IMR-90 (cell line): ENCODE data around the gene BCL11B. TPM values are rescaled to one million over a fixed set of nuclear protein-coding genes. Genes with fewer than 3 reads are reported as not detected.

Experiments
- ATAC-seq: fragments of 200-7000 bp; cut with Tn5 transposase; 2 replicates; pipeline ENCODE4 v1.9.1; 2020; ENCODE audit warnings: low read depth, mild to moderate bottlenecking, moderate library complexity
- BruUV-seq: library from RNA; stranded (reverse); fragments of 400-500 nt; replicated peaks from 2 replicates; lab custom pipeline; 2021; lab: Mats Ljungman, UMichigan
- CTCF ChIA-PET: fragments of 300-600 bp; formaldehyde crosslinking; extraction: SDS; loops from one replicate; lab custom pipeline; 2021; ENCODE audit warnings: antibody characterized with exemption; lab: Yijun Ruan, JAX
- POLR2A ChIA-PET: fragments of 300-600 bp; sonication (Branson Sonifier 250); formaldehyde crosslinking; loops from one replicate; lab custom pipeline; 2022; ENCODE audit warnings: antibody characterized with exemption; ENCODE audit not compliant: unreplicated experiment; lab: Charles Lee
- DNase-seq: peaks from one replicate; pipeline ENCODE4 v3.0.0; 2013
- H2AFZ ChIP-seq: replicated peaks from 2 replicates; pipeline ENCODE3; 2013; ENCODE audit warnings: low read length, mild to moderate bottlenecking; ENCODE audit not compliant: poor library complexity
- H2AK5ac ChIP-seq: 2 replicates; pipeline ENCODE4 v1.6.1; 2013; ENCODE audit warnings: low read depth, low read length, inconsistent platforms
- H2AK9ac ChIP-seq: replicated peaks from 2 replicates; pipeline ENCODE3; 2013; ENCODE audit warnings: mild to moderate bottlenecking, low read depth, low read length, moderate library complexity; ENCODE audit not compliant: poor library complexity
- H2BK120ac ChIP-seq: 2 replicates; pipeline ENCODE4 v1.6.1; 2013; ENCODE audit warnings: low read depth, low read length, inconsistent platforms
- H2BK15ac ChIP-seq: 3 replicates; pipeline ENCODE4 v1.6.1; 2013; ENCODE audit warnings: low read depth, low read length, inconsistent platforms
- H2BK20ac ChIP-seq: 2 replicates; pipeline ENCODE4 v1.6.1; 2013; ENCODE audit warnings: low read depth, mild to moderate bottlenecking, inconsistent platforms, low read length, moderate library complexity
- H2BK5ac ChIP-seq: 2 replicates; pipeline ENCODE4 v1.6.1; 2013; ENCODE audit warnings: mild to moderate bottlenecking, low read depth, low read length, inconsistent platforms; ENCODE audit not compliant: poor library complexity, severe bottlenecking
- H3K14ac ChIP-seq: replicated peaks from 2 replicates; pipeline ENCODE4 v1.6.1; 2013; ENCODE audit warnings: low read depth, low read length, inconsistent platforms
- H3K18ac ChIP-seq: 2 replicates; pipeline ENCODE4 v1.6.1; 2013; ENCODE audit warnings: low read depth, low read length, control low read depth
- H3K23ac ChIP-seq: 2 replicates; pipeline ENCODE4 v1.6.1; 2013; ENCODE audit warnings: low read depth, low read length, inconsistent platforms
- H3K27ac ChIP-seq: 2 replicates; pipeline ENCODE4 v1.5.1; 2013; ENCODE audit warnings: mild to moderate bottlenecking, control low read depth, low read length; ENCODE audit not compliant: insufficient read depth
- H3K27me3 ChIP-seq: 2 replicates; pipeline ENCODE4 v1.6.1; 2013; ENCODE audit warnings: low read length; ENCODE audit not compliant: control insufficient read depth, insufficient read depth
- H3K36me3 ChIP-seq: 2 replicates; pipeline ENCODE4 v1.6.1; 2013; ENCODE audit warnings: low read length, mixed read lengths; ENCODE audit not compliant: control insufficient read depth, insufficient read depth
- H3K4ac ChIP-seq: 2 replicates; pipeline ENCODE4 v1.6.1; 2013; ENCODE audit warnings: low read depth, low read length, inconsistent platforms
- H3K4me1 ChIP-seq: 2 replicates; pipeline ENCODE4 v1.6.1; 2013; ENCODE audit warnings: low read length, mixed read lengths; ENCODE audit not compliant: control insufficient read depth, insufficient read depth
- H3K4me2 ChIP-seq: 2 replicates; pipeline ENCODE4 v1.6.1; 2013; ENCODE audit warnings: low read depth, mild to moderate bottlenecking, control low read depth, low read length, moderate library complexity
- H3K4me3 ChIP-seq: 2 replicates; pipeline ENCODE4 v1.5.1; 2013; ENCODE audit warnings: low read depth, mild to moderate bottlenecking, control low read depth, low read length, moderate library complexity; ENCODE audit not compliant: insufficient read depth
- H3K56ac ChIP-seq: 2 replicates; pipeline ENCODE4 v1.6.1; 2013; ENCODE audit warnings: low read length, inconsistent platforms; ENCODE audit not compliant: insufficient read depth; ENCODE audit errors: extremely low read depth
- H3K79me1 ChIP-seq, 2 experiments: 2 replicates each; pipeline ENCODE4 v1.6.1; 2013; ENCODE audit warnings: low read length in 2 of 2, inconsistent platforms in 1 of 2, low read depth in 1 of 2
- H3K9ac ChIP-seq: 2 replicates; pipeline ENCODE4 v1.6.1; 2013; ENCODE audit warnings: low read depth, low read length, control low read depth
- H3K9me1 ChIP-seq: 2 replicates; pipeline ENCODE4 v1.6.1; 2013; ENCODE audit warnings: low read length, inconsistent platforms; ENCODE audit not compliant: insufficient read depth
- H3K9me3 ChIP-seq: 2 replicates; pipeline ENCODE4 v1.6.1; 2013; ENCODE audit warnings: low read length; ENCODE audit not compliant: control insufficient read depth, insufficient read depth
- H4K20me1 ChIP-seq: 2 replicates; pipeline ENCODE4 v1.6.1; 2013; ENCODE audit warnings: low read length, inconsistent platforms; ENCODE audit not compliant: insufficient read depth
- H4K5ac ChIP-seq: 2 replicates; pipeline ENCODE4 v1.6.1; 2013; ENCODE audit warnings: mild to moderate bottlenecking, low read depth, low read length, control low read depth
- H4K8ac ChIP-seq, 2 experiments: 2 replicates each; pipeline ENCODE4 v1.6.1; 2013; ENCODE audit warnings: low read depth in 2 of 2, low read length in 2 of 2, control low read depth in 1 of 2, inconsistent platforms in 1 of 2
- H4K91ac ChIP-seq: 2 replicates; pipeline ENCODE4 v1.6.1; 2013; ENCODE audit warnings: low read depth, low read length, inconsistent platforms; ENCODE audit not compliant: insufficient read depth
- BHLHE40 ChIP-seq: fragments of 150-350 bp; IDR thresholded peaks from 2 replicates; pipeline ENCODE4 v1.6.1; 2016; ENCODE audit warnings: mild to moderate bottlenecking, low read depth, low read length
- CEBPB ChIP-seq: IDR thresholded peaks from 2 replicates; pipeline ENCODE4 v1.6.1; 2012; ENCODE audit warnings: low read depth, low read length, improper control_type of control experiment
- CHD1 ChIP-seq: IDR thresholded peaks from 2 replicates; pipeline ENCODE4 v1.6.1; 2012; ENCODE audit warnings: low read depth, low read length, improper control_type of control experiment
- FOS ChIP-seq: fragments of 150-350 bp; IDR thresholded peaks from 2 replicates; pipeline ENCODE4 v1.6.1; 2016; ENCODE audit warnings: low read depth, low read length
- MAFK ChIP-seq: IDR thresholded peaks from 2 replicates; pipeline ENCODE4 v1.6.1; 2012; ENCODE audit warnings: low read depth, low read length, improper control_type of control experiment
- MAZ ChIP-seq: IDR thresholded peaks from 2 replicates; pipeline ENCODE4 v1.6.1; 2012; ENCODE audit warnings: low read depth, mild to moderate bottlenecking, low read length, improper control_type of control experiment, moderate library complexity, borderline replicate concordance
- MXI1 ChIP-seq: IDR thresholded peaks from 2 replicates; pipeline ENCODE4 v1.6.1; 2012; ENCODE audit warnings: low read depth, mild to moderate bottlenecking, low read length, moderate library complexity, borderline replicate concordance
- NFE2L2 ChIP-seq: fragments of 150-350 bp; IDR thresholded peaks from 2 replicates; pipeline ENCODE4 v1.6.1; 2016; ENCODE audit warnings: low read depth, mild to moderate bottlenecking, low read length
- POLR2A ChIP-seq: IDR thresholded peaks from 2 replicates; pipeline ENCODE4 v1.6.1; 2012; ENCODE audit warnings: mild to moderate bottlenecking, low read depth, low read length
- RAD21 ChIP-seq: IDR thresholded peaks from 2 replicates; pipeline ENCODE4 v1.6.1; 2012; ENCODE audit warnings: low read length, improper control_type of control experiment
- RCOR1 ChIP-seq: IDR thresholded peaks from 2 replicates; pipeline ENCODE4 v1.6.1; 2012; ENCODE audit warnings: mild to moderate bottlenecking, low read length, improper control_type of control experiment; ENCODE audit not compliant: insufficient replicate concordance
- RFX5 ChIP-seq: IDR thresholded peaks from 2 replicates; pipeline ENCODE4 v1.8.0; 2012; ENCODE audit warnings: low read depth, mild to moderate bottlenecking, low read length, moderate library complexity
- SMC3 ChIP-seq: fragments of 150-350 bp; IDR thresholded peaks from 2 replicates; pipeline ENCODE4 v1.6.1; 2016; ENCODE audit warnings: low read depth, mild to moderate bottlenecking, antibody characterized with exemption, low read length, moderate library complexity
- WGBS, 2 experiments: methylation state at CpG; one replicate each; pipeline versions ENCODE4 v1.1.5 to v1.1.7; 2013; ENCODE audit warnings: missing lambda C conversion rate in 2 of 2; ENCODE audit not compliant: insufficient read length in 1 of 2; ENCODE audit errors: extremely low coverage in 2 of 2; 5-methylcytosine and 5-hydroxymethylcytosine counted together
- dilution Hi-C: fragments of 300-500 bp; cut with HindIII; formaldehyde crosslinking; loops from one replicate; pipeline ENCODE4 v1.14.3; 2018; ENCODE audit warnings: low sequenced_read_pairs; ENCODE audit not compliant: unreplicated experiment
- in situ Hi-C: fragments of 300-500 bp; cut with MboI; formaldehyde crosslinking; loops from 3 replicates; pipeline ENCODE4 v1.14.3; 2019; ENCODE audit warnings: low sequenced_read_pairs, inconsistent platforms, mixed read lengths
- intact Hi-C: fragments of 100-400 bp; cut with micrococcal nuclease; formaldehyde crosslinking; loops from 2 replicates; pipeline ENCODE4 v1.10.0; 2022
- polyA plus RNA-seq, 3 experiments: library from polyadenylated mRNA; depleted of rRNA; stranded (reverse); fragments of >200 nt; gene quantifications; 2 replicates each; pipeline ENCODE4 v1.2.3, GENCODE V29; 2012; ENCODE audit warnings: low replicate concordance in 1 of 3
- total RNA-seq: library from RNA; depleted of rRNA; stranded (reverse); fragments of >200 nt; gene quantifications from 2 replicates; pipeline ENCODE4 v1.2.3, GENCODE V29; 2012
- TF ChIP-seq, protein P1 (sequence below): fragments of 150-350 bp; IDR thresholded peaks from 2 replicates; pipeline ENCODE4 v1.6.1; 2017; ENCODE audit warnings: mild to moderate bottlenecking, antibody characterized with exemption, low read length, low read depth
- TF ChIP-seq, protein P2 (sequence below): conservative IDR thresholded peaks from 2 replicates; pipeline ENCODE4 v1.5.1; 2012; ENCODE audit warnings: mild to moderate bottlenecking, low read depth, low read length, improper control_type of control experiment
- TF ChIP-seq, protein P3 (sequence below): fragments of 150-350 bp; IDR thresholded peaks from 2 replicates; pipeline ENCODE4 v1.6.1; 2016; ENCODE audit warnings: low read depth, mild to moderate bottlenecking, low read length, moderate library complexity, borderline replicate concordance

The BCL11B gene
- total and polyA plus RNA-seq, 2 of the 4 experiments (the other 2 are of a cell fraction): under 0.01 TPM; not detected in 1

DNA sequence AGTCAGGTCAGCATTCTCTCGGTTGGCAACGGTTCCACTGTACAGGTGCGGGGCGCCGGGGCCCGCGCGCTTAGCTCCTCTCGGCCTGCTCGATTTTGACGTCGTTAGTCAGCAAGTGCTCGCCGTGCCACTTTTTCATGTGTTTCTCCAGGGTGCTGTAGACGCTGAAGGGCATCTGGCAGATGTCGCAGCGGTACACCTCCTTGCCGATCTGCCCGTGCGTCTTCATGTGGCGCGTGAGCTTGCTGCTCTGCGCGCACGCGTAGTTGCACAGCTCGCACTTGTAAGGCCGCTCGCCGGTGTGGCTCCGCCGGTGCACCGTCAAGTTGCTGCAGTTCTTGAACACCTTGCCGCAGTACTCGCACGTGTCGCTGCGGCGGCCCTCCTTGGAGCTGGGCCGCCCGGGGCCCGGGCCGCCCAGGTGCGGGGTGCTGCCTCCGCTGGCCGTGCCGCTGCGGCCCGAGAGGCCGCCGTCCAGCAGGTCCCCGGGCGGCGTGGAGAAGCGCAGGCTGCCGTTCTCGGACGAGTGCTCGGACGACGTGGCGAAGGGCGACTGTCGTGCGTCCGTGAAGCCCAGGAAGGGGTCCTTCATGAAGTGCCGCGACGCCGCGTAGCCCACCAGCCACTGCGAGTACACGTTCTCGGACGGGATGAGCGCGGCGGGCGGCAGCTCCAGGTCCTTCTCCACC is 97.8 kb downstream of the BCL11B start:
- H4K20me1 ChIP-seq: no peaks in the 10 kb centered on the region
- no peak overlapping the region for H2AK5ac ChIP-seq
- no peak overlapping the region for H4K5ac ChIP-seq
- H3K4me1 ChIP-seq: no peaks in the 10 kb centered on the region
- no peaks in the 10 kb centered on the region for H3K27me3 ChIP-seq
- BruUV-seq: no TSS peak
- no peak overlapping the region for H3K4me2 ChIP-seq
- H2BK20ac ChIP-seq: no peak overlapping the region
- no peak overlapping the region for H2BK15ac ChIP-seq
- no peak overlapping the region for H3K27ac ChIP-seq
- H3K9me3 ChIP-seq: peaks cover 25% of the 10 kb centered on the region
- no peaks in the 10 kb centered on the region for H3K79me1 ChIP-seq
- ChIA-PET POLR2A (no interaction called here), CTCF (interaction anchor here (0.7 kb wide), 1 partner anchor 109 kb away, joined by 6 read pairs; no protein-coding TSS in a partner anchor)
- 97% methylated on average over 36 of the region's 79 CpGs; no CpG with 5 or more reads in 1 of the 2 experiments for WGBS, 2 experiments
- DNase-seq (no peak), ATAC-seq (no peak)
- dilution Hi-C loops (no loop called here), intact Hi-C loops (no loop called here), in situ Hi-C loops (no loop called here)
- no peak overlapping the region for H2BK5ac ChIP-seq
- no peak overlapping the region for H4K8ac ChIP-seq
- H3K56ac ChIP-seq: no peak overlapping the region
- H3K36me3 ChIP-seq: no peaks in the 10 kb centered on the region
- H3K18ac ChIP-seq: no peak overlapping the region
- TF ChIP-seq MXI1 (no peak), CHD1 (no peak), MAFK (no peak), RCOR1 (no peak), RAD21 (no peak), SMC3 (no peak), CEBPB (no peak), NFE2L2 (no peak), MAZ (no peak), RFX5 (no peak), POLR2A (no peak), BHLHE40 (no peak), FOS (no peak)
- TF ChIP-seq, protein P1, sequence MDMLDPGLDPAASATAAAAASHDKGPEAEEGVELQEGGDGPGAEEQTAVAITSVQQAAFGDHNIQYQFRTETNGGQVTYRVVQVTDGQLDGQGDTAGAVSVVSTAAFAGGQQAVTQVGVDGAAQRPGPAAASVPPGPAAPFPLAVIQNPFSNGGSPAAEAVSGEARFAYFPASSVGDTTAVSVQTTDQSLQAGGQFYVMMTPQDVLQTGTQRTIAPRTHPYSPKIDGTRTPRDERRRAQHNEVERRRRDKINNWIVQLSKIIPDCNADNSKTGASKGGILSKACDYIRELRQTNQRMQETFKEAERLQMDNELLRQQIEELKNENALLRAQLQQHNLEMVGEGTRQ: no peak
- TF ChIP-seq, protein P2, sequence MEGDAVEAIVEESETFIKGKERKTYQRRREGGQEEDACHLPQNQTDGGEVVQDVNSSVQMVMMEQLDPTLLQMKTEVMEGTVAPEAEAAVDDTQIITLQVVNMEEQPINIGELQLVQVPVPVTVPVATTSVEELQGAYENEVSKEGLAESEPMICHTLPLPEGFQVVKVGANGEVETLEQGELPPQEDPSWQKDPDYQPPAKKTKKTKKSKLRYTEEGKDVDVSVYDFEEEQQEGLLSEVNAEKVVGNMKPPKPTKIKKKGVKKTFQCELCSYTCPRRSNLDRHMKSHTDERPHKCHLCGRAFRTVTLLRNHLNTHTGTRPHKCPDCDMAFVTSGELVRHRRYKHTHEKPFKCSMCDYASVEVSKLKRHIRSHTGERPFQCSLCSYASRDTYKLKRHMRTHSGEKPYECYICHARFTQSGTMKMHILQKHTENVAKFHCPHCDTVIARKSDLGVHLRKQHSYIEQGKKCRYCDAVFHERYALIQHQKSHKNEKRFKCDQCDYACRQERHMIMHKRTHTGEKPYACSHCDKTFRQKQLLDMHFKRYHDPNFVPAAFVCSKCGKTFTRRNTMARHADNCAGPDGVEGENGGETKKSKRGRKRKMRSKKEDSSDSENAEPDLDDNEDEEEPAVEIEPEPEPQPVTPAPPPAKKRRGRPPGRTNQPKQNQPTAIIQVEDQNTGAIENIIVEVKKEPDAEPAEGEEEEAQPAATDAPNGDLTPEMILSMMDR: no peak
- TF ChIP-seq, protein P3, sequence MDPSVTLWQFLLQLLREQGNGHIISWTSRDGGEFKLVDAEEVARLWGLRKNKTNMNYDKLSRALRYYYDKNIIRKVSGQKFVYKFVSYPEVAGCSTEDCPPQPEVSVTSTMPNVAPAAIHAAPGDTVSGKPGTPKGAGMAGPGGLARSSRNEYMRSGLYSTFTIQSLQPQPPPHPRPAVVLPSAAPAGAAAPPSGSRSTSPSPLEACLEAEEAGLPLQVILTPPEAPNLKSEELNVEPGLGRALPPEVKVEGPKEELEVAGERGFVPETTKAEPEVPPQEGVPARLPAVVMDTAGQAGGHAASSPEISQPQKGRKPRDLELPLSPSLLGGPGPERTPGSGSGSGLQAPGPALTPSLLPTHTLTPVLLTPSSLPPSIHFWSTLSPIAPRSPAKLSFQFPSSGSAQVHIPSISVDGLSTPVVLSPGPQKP: no peak
- no peak overlapping the region for H3K23ac ChIP-seq
- H3K4me3 ChIP-seq: no peak overlapping the region
- no peak overlapping the region for H3K4ac ChIP-seq
- H4K91ac ChIP-seq: no peak overlapping the region
- no peaks in the 10 kb centered on the region for H3K9me1 ChIP-seq
- H3K14ac ChIP-seq: no peak overlapping the region
- no peak overlapping the region for H2AFZ ChIP-seq
- H3K9ac ChIP-seq: no peak overlapping the region
- H2BK120ac ChIP-seq: no peak overlapping the region
- no peak overlapping the region for H2AK9ac ChIP-seq
